ENCODE measurements around the gene CFH.

DNA sequence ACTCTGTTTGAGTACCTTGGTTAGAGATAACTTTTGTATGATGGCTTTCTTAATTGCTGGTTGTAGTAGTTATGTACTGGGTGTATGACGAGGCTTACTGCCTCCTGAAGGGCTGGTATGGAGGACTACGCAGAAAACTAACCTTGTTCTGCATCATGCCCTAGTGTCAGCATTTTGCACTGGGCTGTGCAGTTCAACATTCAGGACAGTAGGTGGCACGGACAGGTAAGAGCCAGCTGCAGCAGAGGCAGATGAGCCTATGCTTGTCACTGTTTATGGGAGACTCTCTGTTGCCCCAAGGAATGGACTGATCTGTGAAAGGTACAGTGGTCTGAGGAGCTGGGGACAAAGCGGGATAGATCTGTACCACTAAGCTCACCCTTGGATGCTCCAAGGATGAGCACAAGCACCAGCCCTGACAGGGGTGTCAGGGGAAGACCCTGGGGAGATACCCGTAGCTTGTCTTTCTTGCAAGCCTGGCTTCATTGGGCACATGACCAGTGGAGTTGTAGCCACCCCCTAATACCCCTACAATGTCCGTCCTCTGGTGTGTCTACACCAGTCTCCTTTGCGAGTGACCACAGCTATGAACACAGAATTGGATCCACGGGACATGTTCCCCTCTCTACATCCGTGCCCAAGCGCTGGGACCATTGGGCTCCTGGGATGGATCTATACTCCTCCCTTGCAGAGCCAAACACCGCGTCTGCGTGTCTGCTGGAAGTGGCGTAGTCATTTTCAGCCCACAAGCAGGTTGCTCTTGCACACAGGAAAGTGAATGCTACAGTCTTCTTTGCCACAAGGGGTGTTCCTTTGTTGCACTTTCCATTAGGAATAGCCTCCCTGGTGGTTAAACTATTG lies 71.7 kb downstream of the CFH start:
- TF ChIP-seq TAF1 (IDR thresholded peaks at IDR 0.05; ENCODE audit: borderline replicate concordance, low read depth, low read length) (no peak), POLR2A (IDR thresholded peaks at IDR 0.05; ENCODE audit: low read depth, low read length) (no peak), POLR2AphosphoS5 (IDR thresholded peaks at IDR 0.05; ENCODE audit: low read depth, low read length) (no peak)

Data from GM12892 (cell line).